GM13976 (cell line): ENCODE data around the gene TRABD.

ENCODE experiments used
- DNase-seq: peaks from one replicate; pipeline ENCODE4 v3.0.0; 2012; ENCODE audit warnings: low spot score
- in situ Hi-C: fragments of 300-500 bp; cut with MboI; formaldehyde crosslinking; loops from one replicate; pipeline ENCODE4 v1.12.0; 2022; ENCODE audit warnings: low sequenced_read_pairs, mixed read lengths, inconsistent platforms; ENCODE audit not compliant: unreplicated experiment
- TF ChIP-seq, protein P1 (sequence below): IDR thresholded peaks from 2 replicates; pipeline ENCODE4 v1.5.1; 2012; ENCODE audit warnings: borderline replicate concordance, mild to moderate bottlenecking; ENCODE audit not compliant: insufficient read depth; ENCODE audit errors: extremely low read depth, missing control alignments, control extremely low read depth

Gene TRABD

DNA sequence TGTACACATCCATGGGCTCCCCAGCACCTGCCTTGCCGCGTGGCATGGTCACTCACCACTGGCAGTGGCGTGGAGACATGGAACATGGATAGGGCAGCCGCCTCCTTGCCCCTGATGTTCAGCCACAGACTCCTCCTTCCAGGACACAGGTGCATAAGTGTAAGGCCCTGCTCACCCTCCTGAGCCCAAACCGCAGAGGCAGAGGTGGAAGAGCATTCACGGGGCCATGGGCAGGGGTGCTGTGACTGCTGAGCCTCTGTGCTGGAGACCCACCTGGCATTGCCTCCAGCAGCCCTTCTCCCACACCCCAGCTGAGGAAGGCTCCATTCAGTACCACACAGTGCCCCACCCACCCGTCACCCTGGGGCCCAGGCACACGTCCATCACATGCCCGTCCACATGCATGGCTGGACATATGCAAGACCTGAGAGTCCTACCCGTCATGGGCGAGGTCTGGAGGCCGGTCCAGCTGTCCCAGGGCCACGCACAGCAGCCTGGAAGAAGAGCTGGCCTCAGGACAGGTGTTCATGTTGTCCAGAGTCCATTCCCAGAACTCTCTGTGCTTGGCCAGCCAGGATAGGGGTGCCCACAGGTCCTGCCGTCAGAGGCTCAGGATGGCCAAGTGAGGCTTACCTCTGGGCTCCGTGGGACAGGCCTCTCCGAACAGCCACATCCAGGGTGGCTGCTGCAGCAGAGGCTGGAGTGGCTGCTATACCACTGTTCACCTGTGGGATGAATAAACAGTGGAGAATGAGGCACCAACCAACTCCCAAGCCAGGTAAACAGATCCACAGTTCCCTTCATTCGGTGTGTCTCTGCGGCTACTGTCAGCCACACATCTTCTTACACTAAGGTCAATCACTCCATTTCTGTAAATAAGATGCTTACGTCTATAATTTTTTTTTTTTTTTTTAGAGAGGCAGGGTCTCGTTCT lies 60.8 kb downstream of the TRABD start:
- DNase-seq, result no peak
- in situ Hi-C loops, result no loop called here
- TF ChIP-seq, protein P1, sequence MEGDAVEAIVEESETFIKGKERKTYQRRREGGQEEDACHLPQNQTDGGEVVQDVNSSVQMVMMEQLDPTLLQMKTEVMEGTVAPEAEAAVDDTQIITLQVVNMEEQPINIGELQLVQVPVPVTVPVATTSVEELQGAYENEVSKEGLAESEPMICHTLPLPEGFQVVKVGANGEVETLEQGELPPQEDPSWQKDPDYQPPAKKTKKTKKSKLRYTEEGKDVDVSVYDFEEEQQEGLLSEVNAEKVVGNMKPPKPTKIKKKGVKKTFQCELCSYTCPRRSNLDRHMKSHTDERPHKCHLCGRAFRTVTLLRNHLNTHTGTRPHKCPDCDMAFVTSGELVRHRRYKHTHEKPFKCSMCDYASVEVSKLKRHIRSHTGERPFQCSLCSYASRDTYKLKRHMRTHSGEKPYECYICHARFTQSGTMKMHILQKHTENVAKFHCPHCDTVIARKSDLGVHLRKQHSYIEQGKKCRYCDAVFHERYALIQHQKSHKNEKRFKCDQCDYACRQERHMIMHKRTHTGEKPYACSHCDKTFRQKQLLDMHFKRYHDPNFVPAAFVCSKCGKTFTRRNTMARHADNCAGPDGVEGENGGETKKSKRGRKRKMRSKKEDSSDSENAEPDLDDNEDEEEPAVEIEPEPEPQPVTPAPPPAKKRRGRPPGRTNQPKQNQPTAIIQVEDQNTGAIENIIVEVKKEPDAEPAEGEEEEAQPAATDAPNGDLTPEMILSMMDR, result no peak

DNA sequence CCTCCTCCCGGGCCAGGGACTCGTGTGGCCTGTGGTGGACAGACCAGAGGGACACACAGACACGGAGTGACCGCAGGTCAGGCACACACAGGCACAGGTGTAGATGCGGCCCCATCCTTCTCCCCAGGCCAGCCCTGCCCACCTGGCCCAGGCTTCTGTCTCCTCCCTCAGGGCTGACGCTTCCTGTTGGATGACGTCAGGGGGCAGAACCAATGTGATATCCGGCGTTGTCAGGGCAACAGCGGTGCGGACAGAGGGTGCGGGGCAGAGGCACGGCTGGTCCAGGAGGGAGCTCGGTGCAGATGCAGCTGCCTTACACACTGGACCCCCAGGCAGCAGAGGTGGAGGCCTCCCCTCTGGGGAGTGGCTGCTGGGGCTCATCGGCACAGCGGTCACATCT lies 62.0 kb downstream of the TRABD start:
- peak; percentile 64 for DNase-seq
- TF ChIP-seq, protein P1, result no peak
- in situ Hi-C loops, result no loop called here

DNA sequence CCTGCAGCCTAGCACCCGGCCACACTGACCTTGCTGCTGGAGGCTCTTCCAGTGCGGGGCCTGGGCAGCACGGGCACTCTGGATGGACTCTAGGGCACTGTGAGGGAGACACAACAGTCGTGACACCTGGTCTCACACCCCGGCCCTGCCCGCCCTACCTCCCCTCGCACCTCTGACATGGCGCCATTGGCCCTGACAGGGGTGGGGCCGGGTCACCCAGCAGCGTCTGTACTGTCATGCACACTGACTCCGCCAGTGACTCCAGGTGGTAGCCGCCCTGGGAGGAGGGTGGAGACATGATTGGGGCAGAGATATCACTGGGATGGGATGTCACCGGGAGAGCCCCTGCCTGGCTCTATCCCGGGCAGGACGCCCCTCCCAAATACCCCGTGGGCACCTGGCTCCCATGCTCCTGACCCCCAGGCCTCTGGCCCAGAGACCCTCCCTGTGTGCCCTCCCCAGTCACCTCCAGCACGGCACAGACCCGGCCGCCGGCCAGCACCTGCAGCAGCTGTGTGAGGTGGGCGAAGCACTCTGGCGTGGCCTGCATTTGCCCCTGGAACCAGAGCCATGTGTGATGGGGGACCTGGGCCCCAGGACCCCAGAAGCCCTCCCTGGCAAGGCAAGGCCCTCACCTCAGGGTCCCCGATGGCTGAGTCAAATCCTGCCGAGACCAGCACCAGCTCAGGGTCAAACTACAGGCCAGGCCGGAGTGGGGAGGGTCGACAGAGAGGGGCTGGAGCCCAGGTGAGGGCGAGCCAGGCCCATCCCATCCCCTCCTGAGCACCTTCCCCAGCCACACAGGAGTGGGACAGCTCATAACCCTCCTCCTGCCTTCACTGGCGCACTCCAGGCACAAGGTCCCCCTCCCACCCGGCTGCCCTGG lies 62.7 kb downstream of the TRABD start:
- DNase-seq, result no peak
- TF ChIP-seq, protein P1, result no peak
- in situ Hi-C loops, result no loop called here
